Measurements from ENCODE around the gene NCKAP5.

Gene NCKAP5

DNA sequence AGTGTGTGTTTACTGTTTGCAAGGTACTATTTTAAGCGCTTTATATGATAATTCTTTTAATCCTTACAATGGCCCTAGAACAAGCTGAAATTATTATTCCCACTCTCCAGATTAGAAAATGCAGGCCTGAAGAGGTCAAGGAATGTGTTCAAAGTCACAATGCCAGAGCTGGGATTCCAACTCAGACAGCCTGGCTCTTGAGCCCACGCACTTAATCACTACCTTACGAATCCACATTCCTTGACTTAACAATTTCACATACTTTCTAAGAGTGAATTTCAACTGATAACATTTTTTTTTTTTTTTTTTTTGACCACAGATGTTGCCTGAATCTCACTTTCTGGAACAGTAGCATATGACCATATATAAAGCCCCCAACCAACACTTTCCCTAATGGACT lies 400.3 kb downstream of the NCKAP5 start:
- DNase-seq (ENCODE audit: low read depth), result no peak
- no peak overlapping the region for H3K4me3 ChIP-seq (ENCODE audit: control insufficient read depth, low read depth, low read length)
- no peak for TF ChIP-seq CTCF (conservative IDR thresholded peaks at IDR 0.05; ENCODE audit: control insufficient read depth, insufficient read depth, low read depth, low read length)

- no peak for DNase-seq (ENCODE audit: low read depth)
- H3K4me3 ChIP-seq (ENCODE audit: control insufficient read depth, low read depth, low read length), result no peak overlapping the region
- TF ChIP-seq CTCF (conservative IDR thresholded peaks at IDR 0.05; ENCODE audit: control insufficient read depth, insufficient read depth, low read depth, low read length), result no peak
Observed at GRCh38 chr2:133167223-133167622, 401.0 kb downstream of the NCKAP5 start.

GRCh38 chr2:133166031-133166430 lies 402.2 kb downstream of the NCKAP5 start:
- no peak overlapping the region for H3K4me3 ChIP-seq (ENCODE audit: control insufficient read depth, low read depth, low read length)
- no peak for TF ChIP-seq CTCF (conservative IDR thresholded peaks at IDR 0.05; ENCODE audit: control insufficient read depth, insufficient read depth, low read depth, low read length)
- DNase-seq (ENCODE audit: low read depth), result no peak

DNA sequence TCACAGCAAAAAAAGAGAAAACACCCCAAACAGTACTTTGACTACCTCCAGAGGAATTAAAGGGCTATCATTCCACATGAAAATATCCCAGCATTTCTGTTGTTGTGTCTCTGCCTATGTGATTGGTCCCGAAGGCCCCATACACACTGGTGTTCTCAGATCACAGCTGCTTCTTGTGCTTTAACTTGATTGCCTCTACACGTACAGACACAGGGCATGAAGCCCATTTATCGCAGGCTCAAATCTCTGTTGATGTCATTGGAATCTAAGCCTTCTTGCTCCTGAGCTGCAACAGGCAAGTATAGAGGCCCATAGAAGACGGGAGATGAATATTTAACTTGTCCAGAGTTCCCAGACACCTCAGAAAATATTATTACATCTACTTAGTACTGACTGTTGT lies 405.2 kb downstream of the NCKAP5 start:
- H3K4me3 ChIP-seq (ENCODE audit: control insufficient read depth, low read depth, low read length), result no peak overlapping the region
- no peak for TF ChIP-seq CTCF (conservative IDR thresholded peaks at IDR 0.05; ENCODE audit: control insufficient read depth, insufficient read depth, low read depth, low read length)
- no peak for DNase-seq (ENCODE audit: low read depth)

- no peak for DNase-seq (ENCODE audit: low read depth)
- TF ChIP-seq CTCF (conservative IDR thresholded peaks at IDR 0.05; ENCODE audit: control insufficient read depth, insufficient read depth, low read depth, low read length), result no peak
- H3K4me3 ChIP-seq (ENCODE audit: control insufficient read depth, low read depth, low read length), result no peak overlapping the region
Observed at GRCh38 chr2:133158442-133158841, 409.8 kb downstream of the NCKAP5 start.

DNA sequence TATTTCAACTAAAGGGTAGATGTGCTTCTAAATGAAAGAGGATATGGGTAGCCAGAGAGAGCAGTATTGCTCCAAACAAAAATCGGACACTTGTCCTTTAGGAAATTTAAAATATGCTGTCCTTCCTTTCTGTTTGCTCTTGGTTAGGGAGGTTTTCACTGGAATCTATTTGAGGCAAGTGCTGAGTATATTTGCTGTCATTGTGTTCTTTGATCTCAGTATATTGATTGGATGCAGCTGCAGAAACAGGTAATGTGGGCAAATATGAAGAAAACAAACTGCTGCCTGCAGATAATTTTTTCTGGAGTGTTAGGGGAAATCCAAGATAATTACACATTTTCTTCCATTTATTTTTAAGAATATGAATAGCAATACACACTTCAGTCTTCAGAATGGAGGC lies 410.2 kb downstream of the NCKAP5 start:
- H3K4me3 ChIP-seq (ENCODE audit: control insufficient read depth, low read depth, low read length), result no peak overlapping the region
- TF ChIP-seq CTCF (conservative IDR thresholded peaks at IDR 0.05; ENCODE audit: control insufficient read depth, insufficient read depth, low read depth, low read length), result no peak
- no peak for DNase-seq (ENCODE audit: low read depth)

- TF ChIP-seq CTCF (conservative IDR thresholded peaks at IDR 0.05; ENCODE audit: control insufficient read depth, insufficient read depth, low read depth, low read length), result no peak
- no peak for DNase-seq (ENCODE audit: low read depth)
- H3K4me3 ChIP-seq (ENCODE audit: control insufficient read depth, low read depth, low read length), result no peak overlapping the region
Observed at GRCh38 chr2:133157141-133157540, 411.1 kb downstream of the NCKAP5 start.

Data from fibroblast of mammary gland (primary cell).